GM18951 (cell line): Measurements from ENCODE around the gene LYPD3.
"Not testable (repeated sequence)": the region's sequence is repeated elsewhere in the genome, so short reads cannot be mapped to it uniquely, and the experiment has no call there.

Experiments used
- POLR2A ChIP-seq: IDR thresholded peaks from 4 replicates; pipeline ENCODE4 v1.6.1; 2011; ENCODE audit warnings: mild to moderate bottlenecking; ENCODE audit not compliant: insufficient read length, insufficient read depth; ENCODE audit errors: extremely low read depth
- in situ Hi-C: fragments of 300-500 bp; cut with MboI; formaldehyde crosslinking; loops from one replicate; pipeline ENCODE4 v1.12.0; 2022; ENCODE audit warnings: low sequenced_read_pairs, mixed read lengths, inconsistent platforms; ENCODE audit not compliant: unreplicated experiment

The LYPD3 gene

GRCh38 chr19:43465468-43466120 is at the start of gene LYPD3:
Gene LYPD3 (minus strand): TSS chr19:43465608. CDS start chr19:43465571, 37 bp downstream.
- TF ChIP-seq POLR2A = no peak
- in situ Hi-C loops = no loop called here

- in situ Hi-C loops = not testable (repeated sequence)
Measured at GRCh38 chr19:43512399-43512798, 47.0 kb upstream of the LYPD3 start.

GRCh38 chr19:43511324-43511723 is 45.9 kb upstream of the LYPD3 start:
- TF ChIP-seq POLR2A = no peak
- in situ Hi-C loops = no loop called here

GRCh38 chr19:43510713-43511112 is 45.3 kb upstream of the LYPD3 start:
- TF ChIP-seq POLR2A = no peak
- in situ Hi-C loops = no loop called here

GRCh38 chr19:43507880-43508279 is 42.5 kb upstream of the LYPD3 start:
- in situ Hi-C loops = no loop called here

GRCh38 chr19:43506629-43507028 is 41.2 kb upstream of the LYPD3 start:
- TF ChIP-seq POLR2A = no peak
- in situ Hi-C loops = no loop called here

More at GRCh38 chr19:43507880-43508279, 42.5 kb upstream of the LYPD3 start:
- no peak for TF ChIP-seq POLR2A

GRCh38 chr19:43505941-43506340 is 40.5 kb upstream of the LYPD3 start:
- no peak for TF ChIP-seq POLR2A
- in situ Hi-C loops = no loop called here

GRCh38 chr19:43505186-43505456 is 39.7 kb upstream of the LYPD3 start:
- in situ Hi-C loops = no loop called here
- TF ChIP-seq POLR2A = no peak

- in situ Hi-C loops = no loop called here
- no peak for TF ChIP-seq POLR2A
Measured at GRCh38 chr19:43504426-43505185, 39.2 kb upstream of the LYPD3 start, which contains the start of gene PHLDB3. Gene PHLDB3 (minus strand): TSS chr19:43504746. CDS start chr19:43504118, 628 bp downstream.

- in situ Hi-C loops = no loop called here
- peak; percentile 68 for TF ChIP-seq POLR2A
Measured at GRCh38 chr19:43503501-43504425, 38.4 kb upstream of the LYPD3 start.

GRCh38 chr19:43502419-43502976 is 37.1 kb upstream of the LYPD3 start:
- in situ Hi-C loops = no loop called here
- TF ChIP-seq POLR2A = no peak

GRCh38 chr19:43501661-43502418 is 36.4 kb upstream of the LYPD3 start:
- in situ Hi-C loops = no loop called here
- TF ChIP-seq POLR2A = no peak
